IPS-20b (cell line): ENCODE results near the gene RRP12.
"Not testable (repeated sequence)": the region's sequence is repeated elsewhere in the genome, so short reads cannot be mapped to it uniquely, and the experiment has no call there.

Source experiments
- H3K27ac ChIP-seq: one replicate; pipeline ENCODE4 v1.5.1; 2013; ENCODE audit warnings: low read length
- H3K27me3 ChIP-seq: 2 replicates; pipeline ENCODE4 v1.6.1; 2013; ENCODE audit warnings: mild to moderate bottlenecking, low read length, inconsistent platforms; ENCODE audit not compliant: insufficient read depth
- H3K36me3 ChIP-seq: 2 replicates; pipeline ENCODE4 v1.6.1; 2013; ENCODE audit warnings: low read depth, mild to moderate bottlenecking, inconsistent platforms, low read length, moderate library complexity; ENCODE audit not compliant: insufficient read depth
- H3K4me1 ChIP-seq: 2 replicates; pipeline ENCODE4 v1.6.1; 2013; ENCODE audit warnings: mild to moderate bottlenecking, control low read depth, inconsistent platforms, low read length, moderate library complexity; ENCODE audit not compliant: insufficient read depth
- H3K4me3 ChIP-seq: 2 replicates; pipeline ENCODE4 v1.5.1; 2013; ENCODE audit warnings: mild to moderate bottlenecking, low read length, inconsistent platforms
- H3K9ac ChIP-seq: 2 replicates; pipeline ENCODE4 v1.6.1; 2013; ENCODE audit warnings: low read depth, mild to moderate bottlenecking, inconsistent platforms, low read length, moderate library complexity
- H3K9me3 ChIP-seq: 2 replicates; pipeline ENCODE4 v1.6.1; 2013; ENCODE audit warnings: mild to moderate bottlenecking, low read depth, low read length, inconsistent platforms; ENCODE audit not compliant: insufficient read depth

RRP12 gene

DNA sequence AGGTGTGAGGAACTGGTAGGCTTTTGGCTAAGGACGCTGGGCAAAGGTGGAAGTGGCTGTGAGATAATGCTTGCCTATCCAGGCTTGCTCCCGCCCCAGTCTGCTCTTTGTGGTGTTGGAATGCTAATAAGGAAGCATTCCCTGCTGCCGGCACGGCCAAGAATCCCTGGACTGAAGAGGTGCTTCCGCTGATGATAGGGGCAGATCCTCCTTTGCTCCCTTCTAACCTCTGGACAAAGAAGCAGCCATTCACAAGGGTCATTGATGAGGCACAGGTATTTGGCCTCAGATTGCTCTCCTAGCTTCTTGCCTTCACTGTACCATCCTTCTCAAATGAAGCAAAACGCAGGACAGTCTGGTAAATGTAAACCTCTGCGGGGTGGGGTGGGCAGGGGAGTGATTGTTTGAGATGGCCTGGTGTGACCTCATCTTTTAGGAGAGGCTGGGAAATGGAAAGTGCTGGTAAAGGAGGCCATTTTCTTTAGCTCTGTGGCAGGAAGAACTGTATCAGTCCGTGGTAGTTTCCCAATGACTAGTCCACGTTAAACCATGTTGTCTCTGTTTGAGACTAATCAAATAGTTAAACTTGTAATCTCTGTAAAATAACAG is 26.5 kb upstream of the RRP12 start:
- Histone ChIP-seq H3K27me3 (no peaks in the 10 kb centered on the region), H3K4me3 (peak overlapping the region; percentile 93), H3K9me3 (no peaks in the 10 kb centered on the region), H3K36me3 (peaks cover 52% of the 10 kb centered on the region), H3K9ac (peak overlapping the region; percentile 98), H3K27ac (peak overlapping the region; percentile 86), H3K4me1 (peaks cover 8% of the 10 kb centered on the region; the same call in 1 of the 2 replicates)

DNA sequence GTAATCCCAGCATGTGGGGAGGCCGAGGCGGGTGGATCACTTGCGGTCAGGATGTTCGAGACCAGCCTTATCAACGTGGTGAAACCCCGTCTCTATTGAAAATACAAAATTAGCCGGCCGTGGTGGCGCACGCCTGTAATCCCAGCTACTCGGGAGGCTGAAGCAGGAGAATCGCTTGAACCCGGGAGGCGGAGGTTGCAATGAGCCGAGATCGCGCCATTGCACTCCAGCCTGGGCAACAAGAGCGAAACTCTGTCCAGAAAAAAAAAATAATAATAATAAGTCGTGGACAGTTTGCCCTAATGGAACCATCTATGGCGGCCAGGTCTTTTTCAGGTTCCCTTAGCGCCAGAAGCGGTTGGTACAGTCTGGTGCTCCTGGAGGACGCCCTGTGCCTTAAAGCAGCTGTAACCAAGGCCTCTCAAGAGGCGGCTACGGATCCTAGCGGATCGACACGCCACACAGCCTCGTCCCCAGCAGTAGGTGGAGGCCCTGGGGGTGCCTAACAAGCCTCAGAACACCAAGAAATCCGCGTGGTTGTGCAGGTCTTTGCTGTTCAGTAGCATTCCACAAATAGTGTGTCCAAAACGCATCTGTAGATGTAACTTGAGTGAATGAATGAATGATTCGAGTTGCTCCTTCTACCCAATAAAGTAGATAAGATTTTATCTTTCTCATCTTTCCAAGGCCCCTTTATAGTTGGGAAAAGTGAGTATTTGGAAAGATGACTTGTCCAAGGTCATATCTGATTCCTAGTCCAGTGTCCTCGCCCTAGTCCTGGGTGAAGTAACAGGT is 25.8 kb upstream of the RRP12 start:
- H3K4me3 ChIP-seq, result peak overlapping the region; percentile 93
- H3K36me3 ChIP-seq, result peaks cover 49% of the 10 kb centered on the region
- H3K9ac ChIP-seq, result peak overlapping the region; percentile 98
- no peaks in the 10 kb centered on the region for H3K27me3 ChIP-seq
- H3K9me3 ChIP-seq, result no peaks in the 10 kb centered on the region
- peaks cover 8% of the 10 kb centered on the region; the same call in 1 of the 2 replicates for H3K4me1 ChIP-seq
- peak overlapping the region; percentile 86 for H3K27ac ChIP-seq

DNA sequence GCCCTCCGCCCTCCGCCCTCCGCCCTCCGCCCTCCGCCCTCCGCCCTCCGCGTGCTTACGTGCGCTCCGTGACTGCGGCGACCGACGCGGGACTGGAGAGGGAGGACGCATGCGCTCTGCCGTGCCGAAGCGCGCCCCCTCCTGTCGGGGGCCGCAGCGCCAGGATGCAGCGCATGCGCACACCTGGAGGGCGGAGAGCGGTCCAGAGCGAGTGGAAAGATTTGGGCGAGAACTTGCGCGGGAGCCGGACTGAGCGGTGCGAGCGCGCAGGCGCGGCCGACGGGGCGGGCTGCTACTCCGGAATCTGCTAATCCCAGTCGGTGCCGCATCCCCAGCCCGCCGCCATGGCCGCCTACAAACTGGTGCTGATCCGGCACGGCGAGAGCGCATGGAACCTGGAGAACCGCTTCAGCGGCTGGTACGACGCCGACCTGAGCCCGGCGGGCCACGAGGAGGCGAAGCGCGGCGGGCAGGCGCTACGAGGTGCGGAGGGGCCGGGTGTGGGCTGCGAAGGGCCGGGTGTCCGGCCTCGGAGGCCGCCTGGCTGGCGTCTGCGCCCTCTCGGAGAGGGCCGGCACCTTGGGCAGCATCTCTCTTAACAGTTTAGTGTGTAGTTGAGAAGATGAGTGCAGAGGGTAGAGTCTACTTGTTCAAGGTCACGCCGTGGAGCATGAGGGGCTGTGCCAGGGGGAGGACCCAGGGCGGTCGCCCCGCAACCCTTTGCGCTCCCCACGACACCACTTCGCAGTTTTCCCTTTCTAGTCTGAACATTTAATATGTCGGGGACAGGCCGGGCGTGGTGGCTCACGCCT is 25.0 kb upstream of the RRP12 start, which contains the start of gene PGAM1:
PGAM1 (plus strand) TSS at position 228 of the 812 bp plus-strand sequence; CDS start at position 345, 117 bp downstream.
- Histone ChIP-seq H3K4me3 (peak within 1 kb of the TSS; percentile 93), H3K9ac (peak within 1 kb of the TSS; percentile 98), H3K4me1 (peaks cover 8% of the 10 kb centered on the region; the same call in 1 of the 2 replicates), H3K27me3 (no peaks in the 10 kb centered on the region), H3K27ac (peak within 1 kb of the TSS; percentile 89), H3K36me3 (peaks cover 41% of the 10 kb centered on the region), H3K9me3 (no peaks in the 10 kb centered on the region)

DNA sequence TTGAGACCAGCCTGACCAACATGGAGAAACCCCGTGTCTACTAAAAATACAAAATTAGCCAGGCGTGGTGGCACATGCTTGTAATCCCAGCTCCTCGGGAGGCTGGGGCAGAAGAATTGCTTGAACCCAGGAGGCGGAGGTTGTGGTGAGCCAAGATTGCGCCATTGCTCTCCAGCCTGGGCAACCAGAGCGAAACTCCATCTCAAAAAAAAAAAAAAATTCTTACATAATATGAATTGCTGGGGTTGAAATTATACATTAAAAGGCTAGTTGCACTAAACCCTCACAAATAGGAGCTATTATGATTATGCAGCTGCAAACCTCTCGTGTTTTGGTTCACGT is 22.6 kb upstream of the RRP12 start:
- H3K27me3 ChIP-seq, H3K9ac ChIP-seq, H3K4me3 ChIP-seq, H3K27ac ChIP-seq, H3K9me3 ChIP-seq, H3K4me1 ChIP-seq: not testable (repeated sequence)
- peaks cover 18% of the 10 kb centered on the region for H3K36me3 ChIP-seq

DNA sequence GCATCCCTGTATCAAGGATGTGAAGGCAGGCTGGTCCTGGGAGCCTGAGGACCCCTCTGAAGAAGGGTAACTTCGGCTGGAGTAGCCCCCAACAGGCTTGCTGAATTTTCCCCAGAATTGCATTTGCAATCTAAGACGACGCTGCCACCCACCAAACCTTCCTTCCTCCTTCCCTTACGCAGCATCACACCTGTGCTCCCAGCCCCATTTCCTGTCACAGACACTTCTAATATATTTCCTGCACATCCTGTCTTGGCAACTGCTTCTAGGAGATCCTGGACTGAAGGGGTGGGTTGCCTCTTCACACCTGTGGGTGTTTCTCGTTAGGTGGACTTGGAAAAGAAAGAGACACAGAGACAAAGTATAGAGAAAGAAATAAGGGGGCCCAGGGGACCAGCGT is 15.4 kb upstream of the RRP12 start:
- 0 out of 2 replicates have a peak, but pooled peaks cover 2% of the 10 kb centered on the region for H3K4me1 ChIP-seq
- H3K27ac ChIP-seq, result no peak overlapping the region
- no peaks in the 10 kb centered on the region for H3K27me3 ChIP-seq
- H3K9ac ChIP-seq, result no peak overlapping the region
- no peaks in the 10 kb centered on the region for H3K9me3 ChIP-seq
- no peak overlapping the region for H3K4me3 ChIP-seq
- H3K36me3 ChIP-seq, result no peaks in the 10 kb centered on the region

DNA sequence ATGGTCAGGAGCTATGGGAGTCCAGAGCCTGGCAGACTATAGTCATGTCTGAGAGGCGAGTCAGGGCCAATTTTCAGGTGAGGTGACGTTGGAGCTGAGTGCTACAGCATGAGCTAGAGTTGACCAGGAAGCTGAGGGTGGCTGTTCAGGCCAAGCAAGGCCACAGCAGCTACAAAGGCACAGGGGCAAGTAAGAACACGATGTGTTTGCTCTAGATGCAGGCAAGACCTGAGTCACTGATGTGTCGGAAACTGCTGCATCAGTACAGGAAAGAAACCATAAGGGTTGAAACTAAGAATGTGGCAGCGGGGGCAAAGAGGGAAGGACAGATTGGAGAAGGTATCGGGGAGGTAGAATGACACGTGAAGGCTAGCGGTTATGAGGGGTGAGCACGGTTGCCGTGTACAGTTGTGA is 11.8 kb upstream of the RRP12 start:
- Histone ChIP-seq H3K9me3 (no peaks in the 10 kb centered on the region), H3K36me3 (no peaks in the 10 kb centered on the region), H3K4me3 (no peak overlapping the region), H3K9ac (no peak overlapping the region), H3K4me1 (no peaks in the 10 kb centered on the region), H3K27ac (no peak overlapping the region), H3K27me3 (no peaks in the 10 kb centered on the region)

DNA sequence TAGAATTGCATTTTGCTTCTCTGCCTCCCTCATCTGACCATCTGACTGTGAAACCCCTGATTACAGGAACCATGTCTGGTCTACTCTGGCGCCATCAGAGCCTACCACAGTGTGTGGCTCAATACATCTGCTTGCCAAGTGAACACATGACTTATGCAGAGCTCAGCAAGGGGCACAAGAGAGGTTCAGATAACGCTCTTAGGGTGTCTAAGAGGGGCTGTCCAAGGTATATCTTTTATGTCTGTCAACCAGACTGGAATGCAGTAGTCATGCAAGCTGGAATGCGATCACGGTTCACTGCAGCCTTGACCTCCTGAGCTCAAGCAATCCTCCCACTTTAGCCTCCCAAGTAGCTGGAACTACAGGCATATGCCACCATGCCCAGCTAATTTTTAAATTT is 10.3 kb upstream of the RRP12 start:
- Histone ChIP-seq H3K4me1 (no peaks in the 10 kb centered on the region), H3K27me3 (no peaks in the 10 kb centered on the region), H3K9me3 (no peaks in the 10 kb centered on the region), H3K36me3 (no peaks in the 10 kb centered on the region), H3K4me3 (no peak overlapping the region), H3K9ac (no peak overlapping the region), H3K27ac (no peak overlapping the region)

DNA sequence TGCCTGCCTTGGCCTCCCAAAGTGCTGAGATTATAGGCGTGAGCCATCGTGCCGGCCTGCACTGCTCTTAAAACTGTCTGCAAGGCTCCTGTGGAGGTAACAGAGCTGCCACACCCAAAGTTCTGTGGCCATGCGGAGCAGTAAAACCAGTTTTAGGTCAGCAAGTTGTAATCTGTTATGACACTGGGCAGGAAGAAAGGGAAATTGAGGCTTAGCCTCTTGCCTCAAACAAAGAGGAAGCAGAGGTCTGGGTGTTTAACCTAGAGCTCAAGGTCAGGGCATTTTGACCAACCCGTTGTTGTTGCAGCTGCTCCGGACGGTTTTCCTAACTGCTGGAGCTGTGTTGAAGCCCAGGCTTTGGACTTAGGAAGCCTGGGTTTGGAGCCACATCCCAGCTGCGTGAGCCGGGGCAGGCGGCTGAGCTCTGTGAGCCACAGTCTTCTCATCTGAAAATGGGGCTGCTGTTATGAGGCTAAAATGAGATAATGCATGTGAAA is 7.4 kb upstream of the RRP12 start:
- H3K9me3 ChIP-seq, result no peaks in the 10 kb centered on the region
- no peaks in the 10 kb centered on the region for H3K27me3 ChIP-seq
- no peak overlapping the region for H3K9ac ChIP-seq
- H3K36me3 ChIP-seq, result no peaks in the 10 kb centered on the region
- no peaks in the 10 kb centered on the region for H3K4me1 ChIP-seq
- H3K4me3 ChIP-seq, result no peak overlapping the region
- H3K27ac ChIP-seq, result no peak overlapping the region

DNA sequence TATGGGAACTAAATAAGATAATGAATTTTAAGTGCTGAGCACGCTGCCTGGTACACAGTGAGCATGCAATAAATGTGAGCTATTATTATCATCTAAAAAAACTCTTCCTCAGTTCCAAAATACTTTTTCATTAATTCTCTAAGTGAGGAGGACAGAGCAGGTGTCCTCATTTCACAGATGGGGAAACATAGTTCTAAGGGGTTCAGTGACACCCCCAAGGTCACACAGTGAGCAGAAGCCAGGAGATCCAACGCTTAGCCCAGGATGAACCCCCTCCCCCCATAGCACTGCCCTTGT is 6.8 kb upstream of the RRP12 start:
- no peak overlapping the region for H3K4me3 ChIP-seq
- no peaks in the 10 kb centered on the region for H3K27me3 ChIP-seq
- H3K9ac ChIP-seq, result no peak overlapping the region
- no peaks in the 10 kb centered on the region for H3K4me1 ChIP-seq
- H3K27ac ChIP-seq, result no peak overlapping the region
- no peaks in the 10 kb centered on the region for H3K9me3 ChIP-seq
- H3K36me3 ChIP-seq, result no peaks in the 10 kb centered on the region

DNA sequence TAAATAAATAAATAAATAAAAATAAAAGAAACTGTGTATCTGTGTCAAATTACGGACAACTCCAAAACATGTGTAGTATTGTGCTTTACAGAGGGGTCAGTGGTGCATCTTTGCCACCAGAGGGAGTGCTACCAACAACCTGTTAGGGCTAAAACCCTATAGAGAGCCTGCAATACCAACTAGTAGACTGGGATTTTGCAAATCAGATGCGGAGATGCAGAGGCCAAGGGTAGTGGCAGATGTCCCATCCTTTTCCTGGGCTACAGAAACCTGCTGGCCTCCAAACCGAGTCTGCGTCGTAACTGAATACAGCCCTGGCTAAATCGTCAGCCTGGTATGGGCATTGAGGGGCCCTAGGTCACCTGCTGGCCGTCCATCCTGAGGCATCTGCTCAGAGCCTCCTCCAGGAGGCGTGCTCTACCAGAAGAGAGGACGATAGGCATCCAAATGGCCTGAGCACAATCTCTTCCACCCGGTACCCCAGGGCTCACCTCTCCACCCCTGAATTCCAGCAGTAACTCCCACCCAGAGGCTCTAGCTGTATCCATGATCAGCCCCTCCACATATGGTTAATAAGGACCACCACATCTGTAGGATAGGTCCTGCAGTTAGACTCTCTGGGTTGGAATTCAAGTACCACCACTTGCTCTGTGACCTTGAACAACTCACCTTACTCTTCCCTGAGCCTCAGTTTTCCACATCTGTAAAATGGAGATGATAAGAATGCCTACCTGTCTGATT is 6.2 kb upstream of the RRP12 start:
- Histone ChIP-seq H3K36me3 (no peaks in the 10 kb centered on the region), H3K27ac (no peak overlapping the region), H3K4me3 (peak overlapping the region; percentile 63), H3K9ac (peak overlapping the region; percentile 56; the same call in 1 of the 2 replicates), H3K4me1 (no peaks in the 10 kb centered on the region), H3K9me3 (no peaks in the 10 kb centered on the region), H3K27me3 (no peaks in the 10 kb centered on the region)

DNA sequence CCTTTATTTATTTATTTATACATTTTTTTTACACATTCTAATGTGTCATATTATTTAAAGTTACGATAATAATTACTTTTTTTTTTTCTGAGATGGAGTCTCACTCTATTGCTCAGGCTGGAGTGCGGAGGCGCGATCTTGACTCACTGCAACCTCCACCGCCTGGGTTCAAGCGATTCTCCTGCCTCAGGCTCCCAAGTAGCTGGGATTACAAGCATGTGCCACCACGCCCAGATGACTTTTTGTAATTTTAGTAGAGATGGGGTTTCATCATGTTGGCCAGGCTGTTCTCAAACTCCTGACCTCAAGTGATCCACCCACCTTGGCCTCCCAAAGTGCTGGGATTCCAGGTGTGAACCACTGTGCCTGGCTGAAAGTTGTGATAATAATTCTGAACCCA is 5.3 kb upstream of the RRP12 start:
- not testable (repeated sequence) for H3K9me3 ChIP-seq, H3K36me3 ChIP-seq, H3K9ac ChIP-seq, H3K27me3 ChIP-seq, H3K4me1 ChIP-seq, H3K27ac ChIP-seq, H3K4me3 ChIP-seq
